Sigmoid colon (tissue), 4 donors: ENCODE data around the gene ZG16.

Source experiments
- POLR2AphosphoS5 ChIP-seq, 4 donors: sonication (generic); formaldehyde crosslinking; IDR thresholded peaks; one replicate each; pipeline ENCODE4 v1.6.1; 2017; ENCODE audit warnings: antibody characterized with exemption in 4 of 4
- TF ChIP-seq, protein P1 (sequence below), 4 experiments: fragments of 450-650 bp in 3 of 4; fragments of 200-600 bp in 1 of 4; IDR thresholded peaks; one replicate each; pipeline ENCODE4 v1.5.1; 2016 to 2019; ENCODE audit warnings: antibody characterized with exemption in 4 of 4, mild to moderate bottlenecking in 3 of 4, moderate library complexity in 2 of 4

GRCh38 chr16:29824589-29825144 lies 46.6 kb downstream of the ZG16 start:
- peak in 1 of 4 donors; percentile 26 for TF ChIP-seq POLR2AphosphoS5 (IDR thresholded peaks at IDR 0.05)
- TF ChIP-seq, protein P1, sequence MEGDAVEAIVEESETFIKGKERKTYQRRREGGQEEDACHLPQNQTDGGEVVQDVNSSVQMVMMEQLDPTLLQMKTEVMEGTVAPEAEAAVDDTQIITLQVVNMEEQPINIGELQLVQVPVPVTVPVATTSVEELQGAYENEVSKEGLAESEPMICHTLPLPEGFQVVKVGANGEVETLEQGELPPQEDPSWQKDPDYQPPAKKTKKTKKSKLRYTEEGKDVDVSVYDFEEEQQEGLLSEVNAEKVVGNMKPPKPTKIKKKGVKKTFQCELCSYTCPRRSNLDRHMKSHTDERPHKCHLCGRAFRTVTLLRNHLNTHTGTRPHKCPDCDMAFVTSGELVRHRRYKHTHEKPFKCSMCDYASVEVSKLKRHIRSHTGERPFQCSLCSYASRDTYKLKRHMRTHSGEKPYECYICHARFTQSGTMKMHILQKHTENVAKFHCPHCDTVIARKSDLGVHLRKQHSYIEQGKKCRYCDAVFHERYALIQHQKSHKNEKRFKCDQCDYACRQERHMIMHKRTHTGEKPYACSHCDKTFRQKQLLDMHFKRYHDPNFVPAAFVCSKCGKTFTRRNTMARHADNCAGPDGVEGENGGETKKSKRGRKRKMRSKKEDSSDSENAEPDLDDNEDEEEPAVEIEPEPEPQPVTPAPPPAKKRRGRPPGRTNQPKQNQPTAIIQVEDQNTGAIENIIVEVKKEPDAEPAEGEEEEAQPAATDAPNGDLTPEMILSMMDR (IDR thresholded peaks at IDR 0.05), result no peak
